CD4-positive, alpha-beta T cell treated with Interleukin-4 for 1 hour (primary cell): ENCODE measurements around the gene EPHA2.
A peak's percentile ranks its signal among the peaks of the same experiment; 100 is the strongest.

ENCODE experiments used
- DNase-seq, 2 donors: peaks; one replicate each; pipeline ENCODE4 v3.0.0-alpha.2; 2020 to 2022

The EPHA2 gene

GRCh38 chr1:16133007-16133961 is 22.6 kb downstream of the EPHA2 start:
- DNase-seq = no peak

GRCh38 chr1:16132325-16132785 is 23.5 kb downstream of the EPHA2 start:
- no peak for DNase-seq

GRCh38 chr1:16131636-16132324 is 24.1 kb downstream of the EPHA2 start:
- no peak for DNase-seq

- DNase-seq = no peak
Measured at GRCh38 chr1:16130827-16131226, 25.0 kb downstream of the EPHA2 start.

GRCh38 chr1:16129921-16130543 is 25.8 kb downstream of the EPHA2 start:
- no peak for DNase-seq

- no peak for DNase-seq
Measured at GRCh38 chr1:16129316-16129715, 26.6 kb downstream of the EPHA2 start.

GRCh38 chr1:16128338-16128741 is 27.5 kb downstream of the EPHA2 start:
- no peak for DNase-seq

- no peak for DNase-seq
Measured at GRCh38 chr1:16127676-16128337, 28.1 kb downstream of the EPHA2 start.

- no peak for DNase-seq
Measured at GRCh38 chr1:16126743-16127515, 28.9 kb downstream of the EPHA2 start.

- no peak for DNase-seq
Measured at GRCh38 chr1:16126160-16126559, 29.7 kb downstream of the EPHA2 start.

- DNase-seq = no peak
Measured at GRCh38 chr1:16125483-16125882, 30.4 kb downstream of the EPHA2 start.

- DNase-seq = no peak
Measured at GRCh38 chr1:16125088-16125470, 30.8 kb downstream of the EPHA2 start.

- no peak for DNase-seq
Measured at GRCh38 chr1:16124377-16125087, 31.3 kb downstream of the EPHA2 start.

- DNase-seq = peak in 1 of 2 donors; percentile 43
Measured at GRCh38 chr1:16122916-16123315, 33.0 kb downstream of the EPHA2 start.

GRCh38 chr1:16122350-16122881 is 33.5 kb downstream of the EPHA2 start:
- DNase-seq = no peak

- no peak for DNase-seq
Measured at GRCh38 chr1:16120940-16121410, 34.9 kb downstream of the EPHA2 start.

- no peak for DNase-seq
Measured at GRCh38 chr1:16120407-16120806, 35.5 kb downstream of the EPHA2 start.

- DNase-seq = no peak
Measured at GRCh38 chr1:16119926-16120325, 35.9 kb downstream of the EPHA2 start.

- no peak for DNase-seq
Measured at GRCh38 chr1:16119504-16119903, 36.4 kb downstream of the EPHA2 start.

- no peak for DNase-seq
Measured at GRCh38 chr1:16118706-16119105, 37.2 kb downstream of the EPHA2 start.

- no peak for DNase-seq
Measured at GRCh38 chr1:16117936-16118335, 37.9 kb downstream of the EPHA2 start.
